Uterus (tissue), 2 donors: ENCODE data around the gene LGALS16.

Source experiments
- CTCF ChIP-seq, 4 experiments: fragments of 200-600 bp in 2 of 4; fragments of 450-650 bp in 2 of 4; sonication (generic) in 2 of 4; IDR thresholded peaks; one replicate each; pipeline ENCODE4 v1.5.1; 2016 to 2019; ENCODE audit warnings: antibody characterized with exemption in 4 of 4, mild to moderate bottlenecking in 2 of 4, moderate library complexity in 1 of 4
- POLR2A ChIP-seq, 2 donors: fragments of 450-650 bp; IDR thresholded peaks; one replicate each; pipeline ENCODE4 v1.6.1; 2016; ENCODE audit warnings: antibody characterized with exemption in 2 of 2, mild to moderate bottlenecking in 1 of 2, moderate library complexity in 1 of 2

GRCh38 chr19:39607021-39607420 is 48.7 kb upstream of the LGALS16 start:
- TF ChIP-seq CTCF (IDR thresholded peaks at IDR 0.05) (no peak), POLR2A (IDR thresholded peaks at IDR 0.05) (no peak)
